Lower lobe of right lung (tissue), 2 donors: ENCODE data around the gene NTRK2. TPM values are rescaled to one million over a fixed set of nuclear protein-coding genes. Genes with fewer than 3 reads are reported as not detected.

Source experiments
- ATAC-seq, 2 donors: fragments of 200-7000 bp; cut with Tn5 transposase; one replicate each; pipeline ENCODE4 v1.9.1; 2020 to 2022; ENCODE audit warnings: mild to moderate bottlenecking in 2 of 2, moderate library complexity in 2 of 2
- DNase-seq: peaks from one replicate; pipeline ENCODE4 v3.0.0-alpha.2; 2020
- H3K27ac ChIP-seq: fragments of 200-600 bp; one replicate; pipeline ENCODE4 v1.8.0; 2022
- H3K27me3 ChIP-seq: fragments of 200-600 bp; one replicate; pipeline ENCODE4 v1.8.0; 2022; ENCODE audit warnings: low read depth
- H3K36me3 ChIP-seq: fragments of 200-600 bp; one replicate; pipeline ENCODE4 v1.8.0; 2022; ENCODE audit warnings: mild to moderate bottlenecking
- H3K4me1 ChIP-seq: fragments of 200-600 bp; one replicate; pipeline ENCODE4 v1.8.0; 2022
- H3K4me3 ChIP-seq: fragments of 200-600 bp; one replicate; pipeline ENCODE4 v1.8.0; 2022; ENCODE audit warnings: mild to moderate bottlenecking
- H3K9me3 ChIP-seq: fragments of 200-600 bp; one replicate; pipeline ENCODE4 v1.8.0; 2022
- intact Hi-C: fragments of 100-400 bp; cut with DNase I; formaldehyde crosslinking; loops from one replicate; pipeline ENCODE4 v1.11.0; 2022
- total RNA-seq: library from RNA; stranded (reverse); fragmentation: NEBNext Ultra II Directional; extraction: Animal tissue kit (Norgen Biotek cat#: 25700); gene quantifications from one replicate; pipeline ENCODE4 v1.2.1, GENCODE V29; 2021
- TF ChIP-seq, protein P1 (sequence below): fragments of 200-600 bp; IDR thresholded peaks from one replicate; pipeline ENCODE4 v1.8.0; 2022; ENCODE audit warnings: antibody characterized with exemption, mild to moderate bottlenecking
- donor health status: DM: no; HTN: yes; CAD: no; lungs with severe emphysema.

NTRK2 gene
- total RNA-seq, 1 donor from 2014 or later, result 7.7 TPM

DNA sequence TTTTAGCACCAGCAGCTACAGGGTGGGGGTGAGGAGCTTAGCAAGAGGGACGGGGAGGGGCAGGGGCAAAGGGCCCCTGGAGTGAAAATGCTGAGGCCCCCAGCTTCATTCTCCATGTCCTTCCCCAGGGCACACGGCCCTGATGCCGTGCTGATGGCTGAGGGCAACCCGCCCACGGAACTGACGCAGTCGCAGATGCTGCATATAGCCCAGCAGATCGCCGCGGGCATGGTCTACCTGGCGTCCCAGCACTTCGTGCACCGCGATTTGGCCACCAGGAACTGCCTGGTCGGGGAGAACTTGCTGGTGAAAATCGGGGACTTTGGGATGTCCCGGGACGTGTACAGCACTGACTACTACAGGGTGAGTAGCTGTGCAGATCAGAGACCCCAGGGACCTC lies 285.6 kb downstream of the NTRK2 start:
- H3K9me3 ChIP-seq, result no peaks in the 10 kb centered on the region
- no peak overlapping the region for H3K4me3 ChIP-seq
- ATAC-seq, result no peak
- H3K36me3 ChIP-seq, result no peaks in the 10 kb centered on the region
- H3K27ac ChIP-seq, result no peak overlapping the region
- peaks cover 9% of the 10 kb centered on the region for H3K4me1 ChIP-seq
- H3K27me3 ChIP-seq, result no peaks in the 10 kb centered on the region
- TF ChIP-seq, protein P1, sequence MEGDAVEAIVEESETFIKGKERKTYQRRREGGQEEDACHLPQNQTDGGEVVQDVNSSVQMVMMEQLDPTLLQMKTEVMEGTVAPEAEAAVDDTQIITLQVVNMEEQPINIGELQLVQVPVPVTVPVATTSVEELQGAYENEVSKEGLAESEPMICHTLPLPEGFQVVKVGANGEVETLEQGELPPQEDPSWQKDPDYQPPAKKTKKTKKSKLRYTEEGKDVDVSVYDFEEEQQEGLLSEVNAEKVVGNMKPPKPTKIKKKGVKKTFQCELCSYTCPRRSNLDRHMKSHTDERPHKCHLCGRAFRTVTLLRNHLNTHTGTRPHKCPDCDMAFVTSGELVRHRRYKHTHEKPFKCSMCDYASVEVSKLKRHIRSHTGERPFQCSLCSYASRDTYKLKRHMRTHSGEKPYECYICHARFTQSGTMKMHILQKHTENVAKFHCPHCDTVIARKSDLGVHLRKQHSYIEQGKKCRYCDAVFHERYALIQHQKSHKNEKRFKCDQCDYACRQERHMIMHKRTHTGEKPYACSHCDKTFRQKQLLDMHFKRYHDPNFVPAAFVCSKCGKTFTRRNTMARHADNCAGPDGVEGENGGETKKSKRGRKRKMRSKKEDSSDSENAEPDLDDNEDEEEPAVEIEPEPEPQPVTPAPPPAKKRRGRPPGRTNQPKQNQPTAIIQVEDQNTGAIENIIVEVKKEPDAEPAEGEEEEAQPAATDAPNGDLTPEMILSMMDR, result no peak
- no peak for DNase-seq
- intact Hi-C loops, result no loop called here

- Histone ChIP-seq H3K4me1 (peaks cover 9% of the 10 kb centered on the region), H3K36me3 (no peaks in the 10 kb centered on the region), H3K4me3 (no peak overlapping the region), H3K27ac (no peak overlapping the region), H3K27me3 (no peaks in the 10 kb centered on the region), H3K9me3 (no peaks in the 10 kb centered on the region)
- no peak for ATAC-seq
- intact Hi-C loops, result no loop called here
- DNase-seq, result no peak
- TF ChIP-seq, protein P1, result no peak
Observed at GRCh38 chr9:84955971-84956370, 286.4 kb downstream of the NTRK2 start.

DNA sequence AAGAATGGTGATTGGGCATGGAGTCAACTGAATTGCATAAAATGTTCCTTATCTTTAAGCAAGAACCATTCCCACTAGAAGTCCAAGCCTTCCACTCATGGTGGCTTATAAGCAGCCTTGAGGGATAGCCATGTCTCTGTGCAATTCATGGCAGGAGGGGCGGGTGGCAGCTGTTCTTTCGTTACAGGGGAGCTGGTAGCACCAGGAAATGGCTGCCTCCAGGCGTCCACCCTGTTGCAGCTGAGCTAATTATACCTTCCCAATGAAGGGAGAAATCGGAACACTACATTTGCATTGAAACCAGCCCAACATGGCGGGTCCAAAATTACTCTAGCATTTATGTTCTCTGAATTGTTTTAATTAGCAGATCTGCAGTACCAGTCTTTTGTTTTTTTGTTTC lies 289.8 kb downstream of the NTRK2 start:
- no peak for ATAC-seq
- intact Hi-C loops, result no loop called here
- no peaks in the 10 kb centered on the region for H3K36me3 ChIP-seq

DNA sequence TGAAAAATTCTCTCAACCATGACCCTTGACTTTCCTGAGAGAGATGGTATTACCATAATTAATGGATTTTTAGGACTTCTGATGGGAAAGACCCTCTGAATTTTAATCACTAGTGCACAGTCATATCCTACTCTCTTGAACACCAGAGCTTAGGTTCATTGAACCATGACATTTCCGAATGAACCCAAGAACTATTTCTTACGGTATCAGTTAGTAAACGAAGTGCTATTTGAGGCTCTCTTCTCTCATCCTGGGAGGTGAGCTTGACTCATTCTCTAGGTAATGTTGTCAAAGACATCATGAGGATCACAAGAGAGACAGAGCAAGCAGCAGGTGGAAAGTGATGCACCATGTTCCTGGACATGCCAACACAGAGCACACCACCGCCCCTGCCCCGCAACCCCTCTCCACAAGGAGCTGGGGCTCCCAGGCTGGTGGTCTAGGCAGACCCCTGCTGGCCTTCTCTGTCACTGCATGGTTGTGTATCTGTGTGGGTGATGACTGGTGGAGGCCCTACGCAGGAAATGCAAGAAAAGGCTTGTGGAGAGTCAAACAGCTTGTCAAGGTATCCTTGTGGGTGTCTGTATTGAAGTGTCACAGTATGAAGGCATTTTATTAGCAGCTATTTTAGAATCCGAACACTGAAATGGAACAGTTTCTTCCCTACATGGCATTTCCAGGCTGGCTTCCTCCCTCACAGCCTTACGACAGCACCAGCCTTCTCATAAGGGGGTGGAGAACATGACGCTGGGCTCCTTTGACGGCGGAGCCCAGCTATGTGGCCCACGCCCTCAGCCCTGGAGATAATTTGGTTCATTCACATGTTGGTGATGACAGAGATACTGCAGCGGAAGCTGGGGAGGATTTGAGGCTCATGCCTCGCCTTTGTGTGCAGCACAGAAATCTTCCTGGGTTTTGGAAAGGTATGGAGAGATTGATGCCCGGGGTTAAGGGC lies 297.6 kb downstream of the NTRK2 start:
- H3K27me3 ChIP-seq, result no peaks in the 10 kb centered on the region
- no peak overlapping the region for H3K27ac ChIP-seq
- no peak for DNase-seq
- no peaks in the 10 kb centered on the region for H3K4me1 ChIP-seq
- no peaks in the 10 kb centered on the region for H3K36me3 ChIP-seq
- intact Hi-C loops, result no loop called here
- TF ChIP-seq, protein P1, result no peak
- no peaks in the 10 kb centered on the region for H3K9me3 ChIP-seq
- no peak for ATAC-seq
- no peak overlapping the region for H3K4me3 ChIP-seq

More for the DNA sequence above, 289.8 kb downstream of the NTRK2 start:
- H3K9me3 ChIP-seq, result no peaks in the 10 kb centered on the region
- no peak overlapping the region for H3K4me3 ChIP-seq
- no peaks in the 10 kb centered on the region for H3K27me3 ChIP-seq
- DNase-seq, result no peak
- H3K4me1 ChIP-seq, result no peaks in the 10 kb centered on the region
- H3K27ac ChIP-seq, result no peak overlapping the region
- TF ChIP-seq, protein P1, result no peak

DNA sequence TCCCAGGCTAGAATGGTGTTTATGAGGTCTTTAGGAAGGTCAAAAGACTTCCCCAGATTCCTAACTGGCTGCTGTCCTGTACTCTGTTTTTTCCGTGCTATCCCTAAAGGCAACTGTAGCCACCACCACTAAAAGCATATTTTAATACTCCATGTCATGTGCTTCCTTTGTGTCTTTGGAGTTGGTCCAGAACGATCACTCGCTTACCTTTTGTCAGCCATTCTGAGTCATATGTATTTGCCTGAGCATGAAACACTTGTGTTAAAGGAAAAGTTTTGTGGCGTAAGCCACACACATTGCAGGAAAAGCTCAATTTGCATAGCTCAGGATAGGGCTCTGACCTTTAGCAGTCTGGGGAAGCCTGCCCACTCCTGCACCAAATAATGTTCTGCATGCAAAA lies 299.6 kb downstream of the NTRK2 start:
- TF ChIP-seq, protein P1, result no peak
- Histone ChIP-seq H3K36me3 (no peaks in the 10 kb centered on the region), H3K27ac (no peak overlapping the region), H3K4me1 (no peaks in the 10 kb centered on the region), H3K4me3 (no peak overlapping the region), H3K27me3 (no peaks in the 10 kb centered on the region), H3K9me3 (no peaks in the 10 kb centered on the region)
- ATAC-seq (no peak), DNase-seq (no peak)
- intact Hi-C loops, result no loop called here
